HG02973 (cell line): Measurements from ENCODE around the gene FBP2.
"Not testable (repeated sequence)": the region's sequence is repeated elsewhere in the genome, so short reads cannot be mapped to it uniquely, and the experiment has no call there.

Experiments
- ATAC-seq: cut with Tn5 transposase; IDR thresholded peaks from one replicate; pipeline ENCODE4 v1.9.1; 2021; ENCODE audit warnings: moderate library complexity; ENCODE audit not compliant: unreplicated experiment

Gene FBP2

GRCh38 chr9:94566550-94566949 lies 27.1 kb downstream of the FBP2 start:
- no peak for ATAC-seq

GRCh38 chr9:94564279-94564678 lies 29.3 kb downstream of the FBP2 start:
- not testable (repeated sequence) for ATAC-seq

- ATAC-seq, result no peak
These were observed 30.1 kb downstream of the FBP2 start for GRCh38 chr9:94563548-94563947.

DNA sequence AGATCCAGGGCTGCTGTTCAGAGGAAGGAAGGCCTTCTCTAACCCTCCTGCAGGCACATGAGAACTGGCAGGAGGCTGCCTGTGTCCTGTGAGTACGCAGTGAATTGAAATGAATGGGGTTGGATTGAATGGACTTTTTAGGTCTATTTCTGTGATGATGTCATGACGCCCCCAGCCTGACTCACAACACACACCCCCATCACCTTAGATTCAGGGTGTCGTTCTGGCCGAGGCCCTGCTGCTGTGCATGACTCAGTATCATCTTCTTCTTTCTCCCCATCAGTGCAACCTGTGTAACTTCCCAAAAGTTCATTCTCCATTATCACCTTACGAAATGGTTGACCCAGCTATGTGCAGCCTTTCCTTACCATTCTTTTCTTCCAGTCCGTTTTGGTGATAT lies 33.4 kb downstream of the FBP2 start:
- ATAC-seq, result no peak

GRCh38 chr9:94557376-94557775 lies 36.2 kb downstream of the FBP2 start:
- no peak for ATAC-seq

- no peak for ATAC-seq
These were observed 38.9 kb downstream of the FBP2 start, which contains the start of gene PCAT7 for GRCh38 chr9:94554439-94555331. PCAT7 (plus strand) TSS chr9:94555083.

GRCh38 chr9:94554078-94554438 lies 39.6 kb downstream of the FBP2 start:
- ATAC-seq, result no peak

GRCh38 chr9:94553029-94553938 lies 40.3 kb downstream of the FBP2 start:
- no peak for ATAC-seq

DNA sequence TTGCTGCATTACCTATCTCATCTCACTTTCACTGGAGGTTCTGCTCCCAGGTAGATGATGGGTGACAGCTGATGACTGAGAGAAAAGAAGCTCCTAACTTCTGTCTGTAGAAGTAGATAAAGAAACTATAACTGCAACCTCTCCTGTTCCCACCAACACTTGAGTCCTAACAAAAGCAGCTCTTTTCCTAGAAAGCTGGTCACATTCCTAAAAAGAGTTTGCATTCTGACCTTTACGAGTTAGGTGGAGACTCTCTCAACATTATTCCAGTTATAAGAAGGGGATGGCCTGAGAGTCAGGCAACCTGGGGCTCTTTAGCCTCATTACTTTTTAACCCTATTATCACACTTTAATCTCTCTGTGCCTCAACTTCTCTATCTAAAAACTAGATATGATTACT lies 47.7 kb downstream of the FBP2 start:
- no peak for ATAC-seq

- ATAC-seq, result not testable (repeated sequence)
These were observed 49.3 kb downstream of the FBP2 start for GRCh38 chr9:94544335-94544734.

DNA sequence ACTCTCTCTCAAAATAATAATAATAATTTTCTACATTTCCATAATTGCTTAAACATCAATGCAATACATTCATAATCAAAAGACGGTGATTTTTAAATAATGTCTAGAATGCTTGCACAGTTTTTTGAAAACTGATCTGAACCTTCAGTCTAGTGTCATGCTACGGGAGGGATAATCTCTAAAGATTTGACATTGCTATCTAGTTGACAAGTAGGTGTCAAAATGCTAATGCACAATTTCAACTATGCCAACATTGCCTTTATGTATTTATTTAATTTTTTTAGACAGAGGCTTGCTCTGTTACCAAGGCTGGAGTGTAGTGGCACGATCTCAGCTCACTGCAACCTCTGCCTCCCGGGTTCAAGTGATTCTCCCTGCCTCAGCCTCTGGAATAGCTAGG lies 54.7 kb downstream of the FBP2 start:
- ATAC-seq, result no peak

GRCh38 chr9:94534901-94535300 lies 58.7 kb downstream of the FBP2 start:
- no peak for ATAC-seq

- ATAC-seq, result no peak
These were observed 60.0 kb downstream of the FBP2 start for GRCh38 chr9:94533601-94534000.

GRCh38 chr9:94533155-94533554 lies 60.5 kb downstream of the FBP2 start:
- ATAC-seq, result no peak

GRCh38 chr9:94528886-94529285 lies 64.7 kb downstream of the FBP2 start:
- ATAC-seq, result no peak

- ATAC-seq, result no peak
These were observed 66.7 kb downstream of the FBP2 start for GRCh38 chr9:94526951-94527350.

DNA sequence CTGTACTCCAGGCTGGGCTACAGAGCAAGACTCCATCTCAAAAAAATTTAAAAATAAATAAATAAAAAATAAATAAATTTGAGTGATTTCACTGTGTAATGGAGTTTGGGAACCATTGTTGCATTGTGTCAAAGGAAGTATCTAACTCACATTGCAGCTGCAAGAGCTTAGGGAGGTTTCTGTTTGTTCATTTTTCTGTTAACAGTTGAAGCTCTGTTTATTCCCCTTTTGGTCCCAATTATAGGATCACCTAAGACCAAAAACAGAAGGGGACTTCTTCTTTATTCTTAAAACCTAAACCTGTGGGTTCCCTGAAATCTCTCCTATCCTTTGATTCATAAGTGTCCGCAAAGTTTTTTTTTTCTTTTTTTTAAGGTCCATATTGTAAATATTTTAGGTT lies 67.4 kb downstream of the FBP2 start:
- no peak for ATAC-seq

DNA sequence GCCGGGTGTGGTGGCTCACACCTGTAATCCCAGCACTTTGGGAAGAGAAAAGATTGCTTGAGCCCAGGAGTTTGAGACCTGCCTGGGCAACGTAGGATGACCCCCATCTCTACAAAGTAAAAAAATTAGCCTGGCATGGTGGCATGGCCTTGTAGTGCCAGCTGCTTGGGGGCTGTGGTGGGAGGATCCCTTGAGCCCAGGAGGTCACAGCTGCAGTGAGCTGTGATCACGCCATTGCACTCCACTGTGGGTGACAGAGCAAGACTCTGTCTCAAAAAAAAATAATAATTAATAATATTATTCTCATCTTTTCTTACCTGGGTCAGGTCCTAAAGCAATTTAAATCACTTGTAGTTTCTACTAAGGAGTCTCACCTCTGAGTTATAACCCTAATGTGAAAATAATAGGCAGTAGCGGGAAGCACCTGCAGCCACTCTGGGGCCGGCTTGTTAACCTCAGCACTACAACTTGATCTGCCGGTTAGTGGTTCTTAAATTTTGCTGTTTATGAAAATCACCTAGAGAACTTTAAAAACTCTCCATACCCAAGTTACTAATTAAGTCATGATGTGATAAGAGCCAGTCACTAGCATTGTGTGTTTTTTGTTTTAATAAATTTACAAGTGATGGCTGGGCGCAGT lies 68.1 kb downstream of the FBP2 start:
- ATAC-seq, result no peak

- ATAC-seq, result no peak
These were observed 76.4 kb downstream of the FBP2 start for GRCh38 chr9:94517254-94517653.

DNA sequence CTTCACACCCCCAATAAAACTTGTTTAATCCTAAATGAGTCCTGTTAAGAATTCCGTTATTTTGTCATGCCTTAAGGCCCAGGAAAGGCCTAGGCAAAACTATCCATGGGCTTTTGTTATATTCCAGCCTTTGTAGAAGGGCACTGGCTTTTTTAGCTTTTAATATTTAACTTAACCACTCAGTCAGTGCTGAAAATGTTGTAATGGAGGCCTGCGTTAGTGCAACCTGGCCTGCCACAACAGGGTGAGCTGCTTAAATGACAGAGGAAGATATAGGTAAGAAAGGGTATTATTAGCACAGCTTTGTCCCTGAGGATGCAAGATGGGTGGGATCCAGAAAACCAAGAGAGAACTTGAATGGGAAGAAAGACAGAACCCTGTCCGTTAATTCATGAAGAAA lies 78.9 kb downstream of the FBP2 start:
- no peak for ATAC-seq

GRCh38 chr9:94511955-94512265 lies 81.7 kb downstream of the FBP2 start:
- no peak for ATAC-seq
